Jurkat, Clone E6-1 (cell line): ENCODE data around the gene TH.

ENCODE experiments used
- DNase-seq: peaks from one replicate; pipeline ENCODE4 v3.0.0-alpha.2; 2011; ENCODE audit warnings: low read depth, low spot score
- H3K4me3 ChIP-seq: 2 replicates; pipeline ENCODE4 v1.5.1; 2011; ENCODE audit warnings: mild to moderate bottlenecking, low read length, control low read depth, moderate library complexity

Gene TH

GRCh38 chr11:2209900-2210321 is 38.3 kb upstream of the TH start:
- no peak for DNase-seq
- no peak overlapping the region for H3K4me3 ChIP-seq

- no peak overlapping the region for H3K4me3 ChIP-seq
- DNase-seq = no peak
Observed at GRCh38 chr11:2209370-2209801, 37.8 kb upstream of the TH start.

GRCh38 chr11:2208691-2209369 is 37.2 kb upstream of the TH start:
- DNase-seq = no peak

GRCh38 chr11:2207773-2208621 is 36.4 kb upstream of the TH start:
- H3K4me3 ChIP-seq = no peak overlapping the region
- no peak for DNase-seq

More at GRCh38 chr11:2208691-2209369, 37.2 kb upstream of the TH start:
- no peak overlapping the region for H3K4me3 ChIP-seq

- H3K4me3 ChIP-seq = no peak overlapping the region
Observed at GRCh38 chr11:2207212-2207611, 35.6 kb upstream of the TH start.

GRCh38 chr11:2205981-2206690 is 34.5 kb upstream of the TH start:
- no peak for DNase-seq
- no peak overlapping the region for H3K4me3 ChIP-seq

More at GRCh38 chr11:2207212-2207611, 35.6 kb upstream of the TH start:
- DNase-seq = no peak

- no peak for DNase-seq
- no peak overlapping the region for H3K4me3 ChIP-seq
Observed at GRCh38 chr11:2205214-2205720, 33.7 kb upstream of the TH start.

DNA sequence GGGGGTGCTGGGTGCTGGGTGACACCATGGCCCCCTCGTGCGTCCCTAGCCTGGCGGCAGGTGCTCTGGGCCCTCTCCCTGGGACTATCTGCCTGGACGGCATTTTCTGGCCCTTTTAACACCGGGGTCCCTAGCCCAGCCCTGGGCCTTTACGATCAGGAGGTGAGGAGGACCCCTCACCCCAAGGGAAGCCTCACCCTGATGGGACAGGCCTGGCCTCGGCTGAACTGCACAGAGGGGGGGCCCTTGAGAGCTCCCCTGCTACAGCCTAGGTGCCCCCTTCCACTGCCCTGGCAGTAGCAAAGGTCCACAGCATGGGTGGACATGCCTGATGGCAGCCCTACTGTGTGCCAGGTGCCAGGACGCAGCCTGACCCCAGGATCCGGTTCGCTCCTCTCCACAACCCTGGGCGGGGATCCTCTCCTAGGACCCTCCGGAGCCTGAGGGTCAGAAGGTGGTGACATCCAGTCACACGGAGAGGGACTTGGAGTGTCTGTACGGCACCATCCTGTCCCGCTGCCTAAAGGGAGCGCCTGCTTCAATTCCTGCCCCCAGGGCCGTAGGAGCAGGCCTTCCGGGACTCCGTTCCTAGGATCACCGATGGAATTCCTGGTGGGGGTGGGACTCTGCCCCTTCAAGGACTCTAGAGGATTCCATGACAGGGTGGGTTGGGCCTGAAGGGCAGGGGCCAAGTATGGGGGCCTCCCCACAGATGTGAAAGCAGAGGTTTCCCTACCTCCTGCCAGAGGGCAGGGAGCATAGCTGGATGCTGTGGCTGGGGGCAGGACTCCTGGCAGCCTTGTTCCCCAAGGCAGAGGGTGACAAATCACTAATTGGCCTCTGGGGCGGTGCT is 33.0 kb upstream of the TH start:
- H3K4me3 ChIP-seq = no peak overlapping the region
- no peak for DNase-seq

GRCh38 chr11:2203440-2204259 is 32.0 kb upstream of the TH start:
- no peak overlapping the region for H3K4me3 ChIP-seq
- DNase-seq = no peak

DNA sequence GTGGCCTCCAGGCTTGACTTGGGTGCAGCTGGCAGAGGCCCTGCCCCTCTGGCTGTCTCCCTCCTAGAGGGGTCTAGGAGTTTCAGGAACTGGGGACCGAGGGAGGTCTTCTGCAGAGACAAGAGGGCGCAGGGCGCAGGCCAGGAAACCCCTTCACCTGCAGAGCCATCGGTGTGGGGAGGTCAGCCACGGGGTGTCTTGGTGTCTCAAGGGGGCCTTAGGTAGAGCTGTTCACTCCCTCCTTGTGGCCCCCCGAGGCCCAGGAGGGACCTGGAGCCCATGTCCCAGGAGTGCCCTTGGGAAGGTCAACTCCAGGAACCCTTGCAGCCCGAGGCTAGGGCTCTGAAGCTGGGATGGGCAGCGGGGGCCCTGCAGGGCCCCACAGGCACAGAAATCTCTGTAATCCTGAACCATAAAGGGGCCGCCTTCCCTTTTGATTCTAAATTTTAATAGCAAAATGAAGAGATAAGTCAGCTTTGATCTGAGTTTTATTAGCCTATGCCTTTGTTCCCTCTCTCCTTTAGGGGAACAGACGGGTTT is 31.4 kb upstream of the TH start:
- no peak for DNase-seq
- no peak overlapping the region for H3K4me3 ChIP-seq

- DNase-seq = peak; percentile 6
- no peak overlapping the region for H3K4me3 ChIP-seq
Observed at GRCh38 chr11:2202071-2202899, 30.7 kb upstream of the TH start.

DNA sequence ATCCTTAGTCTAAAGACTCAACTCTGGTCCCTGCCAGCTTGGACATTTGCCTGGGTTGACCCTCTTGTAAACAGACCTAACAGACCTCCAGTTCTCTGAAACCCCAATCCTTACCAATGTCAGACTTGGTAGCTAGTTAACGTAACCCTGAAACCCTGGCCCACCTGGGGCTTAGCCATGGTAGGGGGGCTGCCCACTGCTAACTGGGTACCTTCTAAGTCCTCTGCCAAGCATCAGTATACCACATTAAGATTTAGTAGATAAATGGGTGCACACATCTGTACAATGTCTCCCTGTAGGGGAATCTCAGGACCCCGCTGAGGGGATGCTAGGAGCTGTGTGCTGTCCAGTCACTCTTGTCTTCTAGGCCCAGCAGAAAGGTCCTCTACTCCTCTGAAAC is 29.9 kb upstream of the TH start:
- DNase-seq = no peak

GRCh38 chr11:2200957-2201519 is 29.4 kb upstream of the TH start:
- no peak for DNase-seq
- no peak overlapping the region for H3K4me3 ChIP-seq

More for the DNA sequence above, 29.9 kb upstream of the TH start:
- no peak overlapping the region for H3K4me3 ChIP-seq

GRCh38 chr11:2200536-2200935 is 28.9 kb upstream of the TH start:
- no peak for DNase-seq
- no peak overlapping the region for H3K4me3 ChIP-seq

DNA sequence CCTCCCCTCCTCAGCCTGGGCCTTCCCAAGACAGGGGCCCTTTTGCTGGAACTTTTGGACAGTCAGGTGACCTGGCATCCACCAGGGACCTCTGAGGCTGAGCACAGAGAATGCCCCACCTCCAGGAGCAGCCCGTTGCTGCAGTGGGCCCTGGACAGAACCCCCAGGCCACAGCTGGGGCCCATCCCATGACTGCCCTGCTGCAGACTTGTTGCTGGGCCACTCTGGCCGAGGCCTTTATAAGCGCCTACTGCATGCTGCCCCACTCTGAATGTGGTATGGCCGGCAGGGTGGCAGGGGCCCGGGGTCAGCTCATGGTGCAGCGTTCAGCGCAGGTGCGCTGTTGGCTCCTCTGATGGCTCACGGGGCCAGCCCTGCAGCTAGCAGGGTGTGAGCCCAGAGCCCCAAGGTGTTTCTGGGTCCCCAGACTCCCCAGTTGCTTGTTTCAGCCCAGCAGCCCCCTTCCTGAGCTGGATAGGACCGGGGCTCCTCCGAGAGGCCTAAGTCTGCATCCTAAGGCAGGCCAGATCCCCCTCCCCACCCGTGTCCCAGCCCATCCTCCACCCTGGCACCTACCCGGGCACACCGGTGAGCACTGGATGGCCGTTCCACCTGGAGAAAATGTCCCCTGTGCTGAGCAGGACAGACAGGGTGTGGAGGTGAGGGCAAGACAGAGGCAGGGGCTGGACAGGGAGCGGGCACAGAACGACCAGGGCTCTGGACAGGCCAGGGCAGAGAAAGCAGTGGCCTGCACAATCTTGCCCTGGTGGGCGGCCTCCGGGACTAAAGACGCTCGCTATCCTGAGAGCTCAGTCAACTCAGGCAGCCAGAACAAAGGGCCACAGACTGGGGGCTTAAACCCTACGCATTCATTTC is 28.1 kb upstream of the TH start:
- no peak overlapping the region for H3K4me3 ChIP-seq

More for the DNA sequence above, 28.1 kb upstream of the TH start:
- DNase-seq = no peak
